OCI-LY3 (cell line): ENCODE data around the gene GUSB.

Experiments
- EZH2phosphoT487 ChIP-seq: fragments of 200-600 bp; shearing (Covaris generic); IDR thresholded peaks from 2 replicates; pipeline ENCODE4 v1.6.1; 2018; ENCODE audit warnings: antibody characterized with exemption, mixed run types, low read depth
- TF ChIP-seq, protein P1 (sequence below): fragments of 200-600, 300-600 bp; sonication (generic); IDR thresholded peaks from 2 replicates; pipeline ENCODE4 v1.5.1; 2014; ENCODE audit warnings: antibody characterized with exemption, low read length, low read depth

DNA sequence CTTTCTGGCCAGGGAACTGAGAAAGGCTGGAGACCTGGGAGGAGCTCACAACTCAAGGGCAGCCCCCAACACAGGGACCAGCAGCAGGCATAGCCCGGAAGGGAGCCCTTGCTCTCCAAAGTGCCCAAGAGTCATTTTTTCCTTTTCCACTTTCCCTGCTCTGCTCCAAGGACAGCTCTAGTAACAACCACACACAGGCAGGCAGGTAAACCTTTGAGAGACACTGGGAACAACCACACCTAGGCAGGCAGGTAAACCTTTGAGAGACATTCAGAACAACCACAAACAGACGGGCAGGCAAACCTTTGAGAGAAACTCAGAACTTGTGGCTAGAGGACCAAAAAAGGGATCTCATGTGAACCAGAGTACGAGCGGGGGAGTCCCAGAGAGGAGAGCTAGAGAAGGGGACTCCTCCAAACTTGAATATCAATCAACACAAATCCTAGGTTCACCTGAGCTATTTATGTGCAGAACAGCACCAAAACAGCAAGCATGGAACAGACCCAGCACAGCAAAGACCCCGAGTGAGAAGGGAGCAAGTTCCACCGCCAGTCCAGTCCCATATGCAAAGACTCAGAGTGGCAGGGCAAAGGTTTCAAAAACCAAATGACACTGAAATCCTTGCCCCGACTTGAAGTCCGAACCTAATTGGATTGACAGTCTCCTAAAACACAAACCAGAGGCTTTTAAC is 33.6 kb upstream of the GUSB start:
- TF ChIP-seq, protein P1, sequence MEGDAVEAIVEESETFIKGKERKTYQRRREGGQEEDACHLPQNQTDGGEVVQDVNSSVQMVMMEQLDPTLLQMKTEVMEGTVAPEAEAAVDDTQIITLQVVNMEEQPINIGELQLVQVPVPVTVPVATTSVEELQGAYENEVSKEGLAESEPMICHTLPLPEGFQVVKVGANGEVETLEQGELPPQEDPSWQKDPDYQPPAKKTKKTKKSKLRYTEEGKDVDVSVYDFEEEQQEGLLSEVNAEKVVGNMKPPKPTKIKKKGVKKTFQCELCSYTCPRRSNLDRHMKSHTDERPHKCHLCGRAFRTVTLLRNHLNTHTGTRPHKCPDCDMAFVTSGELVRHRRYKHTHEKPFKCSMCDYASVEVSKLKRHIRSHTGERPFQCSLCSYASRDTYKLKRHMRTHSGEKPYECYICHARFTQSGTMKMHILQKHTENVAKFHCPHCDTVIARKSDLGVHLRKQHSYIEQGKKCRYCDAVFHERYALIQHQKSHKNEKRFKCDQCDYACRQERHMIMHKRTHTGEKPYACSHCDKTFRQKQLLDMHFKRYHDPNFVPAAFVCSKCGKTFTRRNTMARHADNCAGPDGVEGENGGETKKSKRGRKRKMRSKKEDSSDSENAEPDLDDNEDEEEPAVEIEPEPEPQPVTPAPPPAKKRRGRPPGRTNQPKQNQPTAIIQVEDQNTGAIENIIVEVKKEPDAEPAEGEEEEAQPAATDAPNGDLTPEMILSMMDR, result no peak
- no peak for TF ChIP-seq EZH2phosphoT487
